ENCODE results near the gene UNC45A. TPM values are rescaled to one million over a fixed set of nuclear protein-coding genes. Genes with fewer than 3 reads are reported as not detected.

UNC45A gene
- total and polyA plus RNA-seq, 2 of the 13 experiments (the other 11 are each of a cell fraction or from before 2014, with no cell fraction given), result 33.8 to 39.7 TPM

DNA sequence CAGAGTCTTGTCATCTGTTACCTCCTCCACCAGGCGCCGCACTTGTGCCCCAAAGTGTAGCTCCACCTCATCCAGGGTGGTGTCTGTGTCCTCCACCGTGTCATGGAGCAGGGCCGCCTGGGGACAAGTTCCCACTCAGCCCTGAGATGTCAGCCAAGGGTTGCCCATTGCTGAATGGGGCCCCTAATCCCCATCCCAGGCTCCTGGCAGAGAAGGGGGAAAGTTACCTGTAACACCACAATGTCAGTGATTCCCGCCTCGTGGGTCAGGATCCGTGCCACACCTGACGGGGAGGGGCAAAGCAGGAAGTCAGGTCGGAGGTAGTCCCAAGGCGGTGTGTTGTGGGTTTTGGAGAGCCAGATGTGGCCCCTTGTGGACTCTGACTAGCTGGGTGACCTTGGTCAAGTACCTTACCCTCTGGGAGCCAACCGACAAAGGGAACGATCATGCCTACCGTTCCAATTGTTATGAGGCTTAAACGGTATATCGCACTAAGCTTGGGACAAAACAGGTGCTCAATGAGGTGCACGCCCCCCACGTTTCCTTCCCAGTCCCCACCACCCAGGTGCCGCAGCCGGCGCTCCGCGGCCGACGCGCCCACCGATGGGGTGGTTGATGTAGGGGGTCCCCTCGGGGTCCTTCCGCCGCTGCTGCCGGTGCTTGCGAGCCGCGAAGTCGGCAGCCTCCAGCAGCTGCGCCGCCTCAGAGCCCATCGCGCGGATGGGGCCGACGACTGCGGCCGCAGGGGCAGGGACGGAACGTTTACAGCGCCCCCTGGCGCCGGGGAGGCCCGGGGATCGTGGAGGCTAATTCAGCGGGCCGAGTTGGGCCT lies 3.0 kb upstream of the UNC45A start, which contains the start of gene HDDC3 (continued):
- TF ChIP-seq, protein P1, sequence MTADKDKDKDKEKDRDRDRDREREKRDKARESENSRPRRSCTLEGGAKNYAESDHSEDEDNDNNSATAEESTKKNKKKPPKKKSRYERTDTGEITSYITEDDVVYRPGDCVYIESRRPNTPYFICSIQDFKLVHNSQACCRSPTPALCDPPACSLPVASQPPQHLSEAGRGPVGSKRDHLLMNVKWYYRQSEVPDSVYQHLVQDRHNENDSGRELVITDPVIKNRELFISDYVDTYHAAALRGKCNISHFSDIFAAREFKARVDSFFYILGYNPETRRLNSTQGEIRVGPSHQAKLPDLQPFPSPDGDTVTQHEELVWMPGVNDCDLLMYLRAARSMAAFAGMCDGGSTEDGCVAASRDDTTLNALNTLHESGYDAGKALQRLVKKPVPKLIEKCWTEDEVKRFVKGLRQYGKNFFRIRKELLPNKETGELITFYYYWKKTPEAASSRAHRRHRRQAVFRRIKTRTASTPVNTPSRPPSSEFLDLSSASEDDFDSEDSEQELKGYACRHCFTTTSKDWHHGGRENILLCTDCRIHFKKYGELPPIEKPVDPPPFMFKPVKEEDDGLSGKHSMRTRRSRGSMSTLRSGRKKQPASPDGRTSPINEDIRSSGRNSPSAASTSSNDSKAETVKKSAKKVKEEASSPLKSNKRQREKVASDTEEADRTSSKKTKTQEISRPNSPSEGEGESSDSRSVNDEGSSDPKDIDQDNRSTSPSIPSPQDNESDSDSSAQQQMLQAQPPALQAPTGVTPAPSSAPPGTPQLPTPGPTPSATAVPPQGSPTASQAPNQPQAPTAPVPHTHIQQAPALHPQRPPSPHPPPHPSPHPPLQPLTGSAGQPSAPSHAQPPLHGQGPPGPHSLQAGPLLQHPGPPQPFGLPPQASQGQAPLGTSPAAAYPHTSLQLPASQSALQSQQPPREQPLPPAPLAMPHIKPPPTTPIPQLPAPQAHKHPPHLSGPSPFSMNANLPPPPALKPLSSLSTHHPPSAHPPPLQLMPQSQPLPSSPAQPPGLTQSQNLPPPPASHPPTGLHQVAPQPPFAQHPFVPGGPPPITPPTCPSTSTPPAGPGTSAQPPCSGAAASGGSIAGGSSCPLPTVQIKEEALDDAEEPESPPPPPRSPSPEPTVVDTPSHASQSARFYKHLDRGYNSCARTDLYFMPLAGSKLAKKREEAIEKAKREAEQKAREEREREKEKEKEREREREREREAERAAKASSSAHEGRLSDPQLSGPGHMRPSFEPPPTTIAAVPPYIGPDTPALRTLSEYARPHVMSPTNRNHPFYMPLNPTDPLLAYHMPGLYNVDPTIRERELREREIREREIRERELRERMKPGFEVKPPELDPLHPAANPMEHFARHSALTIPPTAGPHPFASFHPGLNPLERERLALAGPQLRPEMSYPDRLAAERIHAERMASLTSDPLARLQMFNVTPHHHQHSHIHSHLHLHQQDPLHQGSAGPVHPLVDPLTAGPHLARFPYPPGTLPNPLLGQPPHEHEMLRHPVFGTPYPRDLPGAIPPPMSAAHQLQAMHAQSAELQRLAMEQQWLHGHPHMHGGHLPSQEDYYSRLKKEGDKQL (CRISPR knock-in tag; IDR thresholded peaks at IDR 0.05; ENCODE audit: low read depth), result 0 out of 2 replicates have a peak, but pooled peaks have one; percentile 22
- TF ChIP-seq HDAC2 (CRISPR knock-in tag; IDR thresholded peaks at IDR 0.05) (peak; percentile 46), SIX4 (CRISPR knock-in tag; IDR thresholded peaks at IDR 0.05) (no peak), ASH2L (IDR thresholded peaks at IDR 0.05; ENCODE audit: insufficient read length, low read depth, low read length) (peak; percentile 64), EEA1 (CRISPR knock-in tag; IDR thresholded peaks at IDR 0.05; ENCODE audit: borderline replicate concordance) (peak; percentile 89), ATM (IDR thresholded peaks at IDR 0.05; ENCODE audit: borderline replicate concordance) (no peak), AHR (CRISPR knock-in tag; IDR thresholded peaks at IDR 0.05) (no peak), HMG20B (CRISPR knock-in tag; conservative IDR thresholded peaks at IDR 0.05) (no peak), SCMH1 (CRISPR knock-in tag; IDR thresholded peaks at IDR 0.05; ENCODE audit: borderline replicate concordance) (no peak), TBL1XR1 (IDR thresholded peaks at IDR 0.05; ENCODE audit: borderline replicate concordance, low read length, partially characterized antibody) (no peak), ARID2 (CRISPR knock-in tag; IDR thresholded peaks at IDR 0.05; ENCODE audit: borderline replicate concordance) (no peak)
- TF ChIP-seq, protein P2, sequence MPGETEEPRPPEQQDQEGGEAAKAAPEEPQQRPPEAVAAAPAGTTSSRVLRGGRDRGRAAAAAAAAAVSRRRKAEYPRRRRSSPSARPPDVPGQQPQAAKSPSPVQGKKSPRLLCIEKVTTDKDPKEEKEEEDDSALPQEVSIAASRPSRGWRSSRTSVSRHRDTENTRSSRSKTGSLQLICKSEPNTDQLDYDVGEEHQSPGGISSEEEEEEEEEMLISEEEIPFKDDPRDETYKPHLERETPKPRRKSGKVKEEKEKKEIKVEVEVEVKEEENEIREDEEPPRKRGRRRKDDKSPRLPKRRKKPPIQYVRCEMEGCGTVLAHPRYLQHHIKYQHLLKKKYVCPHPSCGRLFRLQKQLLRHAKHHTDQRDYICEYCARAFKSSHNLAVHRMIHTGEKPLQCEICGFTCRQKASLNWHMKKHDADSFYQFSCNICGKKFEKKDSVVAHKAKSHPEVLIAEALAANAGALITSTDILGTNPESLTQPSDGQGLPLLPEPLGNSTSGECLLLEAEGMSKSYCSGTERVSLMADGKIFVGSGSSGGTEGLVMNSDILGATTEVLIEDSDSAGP (CRISPR knock-in tag; IDR thresholded peaks at IDR 0.05; ENCODE audit: borderline replicate concordance), result peak; percentile 87
- TF ChIP-seq, protein P3, sequence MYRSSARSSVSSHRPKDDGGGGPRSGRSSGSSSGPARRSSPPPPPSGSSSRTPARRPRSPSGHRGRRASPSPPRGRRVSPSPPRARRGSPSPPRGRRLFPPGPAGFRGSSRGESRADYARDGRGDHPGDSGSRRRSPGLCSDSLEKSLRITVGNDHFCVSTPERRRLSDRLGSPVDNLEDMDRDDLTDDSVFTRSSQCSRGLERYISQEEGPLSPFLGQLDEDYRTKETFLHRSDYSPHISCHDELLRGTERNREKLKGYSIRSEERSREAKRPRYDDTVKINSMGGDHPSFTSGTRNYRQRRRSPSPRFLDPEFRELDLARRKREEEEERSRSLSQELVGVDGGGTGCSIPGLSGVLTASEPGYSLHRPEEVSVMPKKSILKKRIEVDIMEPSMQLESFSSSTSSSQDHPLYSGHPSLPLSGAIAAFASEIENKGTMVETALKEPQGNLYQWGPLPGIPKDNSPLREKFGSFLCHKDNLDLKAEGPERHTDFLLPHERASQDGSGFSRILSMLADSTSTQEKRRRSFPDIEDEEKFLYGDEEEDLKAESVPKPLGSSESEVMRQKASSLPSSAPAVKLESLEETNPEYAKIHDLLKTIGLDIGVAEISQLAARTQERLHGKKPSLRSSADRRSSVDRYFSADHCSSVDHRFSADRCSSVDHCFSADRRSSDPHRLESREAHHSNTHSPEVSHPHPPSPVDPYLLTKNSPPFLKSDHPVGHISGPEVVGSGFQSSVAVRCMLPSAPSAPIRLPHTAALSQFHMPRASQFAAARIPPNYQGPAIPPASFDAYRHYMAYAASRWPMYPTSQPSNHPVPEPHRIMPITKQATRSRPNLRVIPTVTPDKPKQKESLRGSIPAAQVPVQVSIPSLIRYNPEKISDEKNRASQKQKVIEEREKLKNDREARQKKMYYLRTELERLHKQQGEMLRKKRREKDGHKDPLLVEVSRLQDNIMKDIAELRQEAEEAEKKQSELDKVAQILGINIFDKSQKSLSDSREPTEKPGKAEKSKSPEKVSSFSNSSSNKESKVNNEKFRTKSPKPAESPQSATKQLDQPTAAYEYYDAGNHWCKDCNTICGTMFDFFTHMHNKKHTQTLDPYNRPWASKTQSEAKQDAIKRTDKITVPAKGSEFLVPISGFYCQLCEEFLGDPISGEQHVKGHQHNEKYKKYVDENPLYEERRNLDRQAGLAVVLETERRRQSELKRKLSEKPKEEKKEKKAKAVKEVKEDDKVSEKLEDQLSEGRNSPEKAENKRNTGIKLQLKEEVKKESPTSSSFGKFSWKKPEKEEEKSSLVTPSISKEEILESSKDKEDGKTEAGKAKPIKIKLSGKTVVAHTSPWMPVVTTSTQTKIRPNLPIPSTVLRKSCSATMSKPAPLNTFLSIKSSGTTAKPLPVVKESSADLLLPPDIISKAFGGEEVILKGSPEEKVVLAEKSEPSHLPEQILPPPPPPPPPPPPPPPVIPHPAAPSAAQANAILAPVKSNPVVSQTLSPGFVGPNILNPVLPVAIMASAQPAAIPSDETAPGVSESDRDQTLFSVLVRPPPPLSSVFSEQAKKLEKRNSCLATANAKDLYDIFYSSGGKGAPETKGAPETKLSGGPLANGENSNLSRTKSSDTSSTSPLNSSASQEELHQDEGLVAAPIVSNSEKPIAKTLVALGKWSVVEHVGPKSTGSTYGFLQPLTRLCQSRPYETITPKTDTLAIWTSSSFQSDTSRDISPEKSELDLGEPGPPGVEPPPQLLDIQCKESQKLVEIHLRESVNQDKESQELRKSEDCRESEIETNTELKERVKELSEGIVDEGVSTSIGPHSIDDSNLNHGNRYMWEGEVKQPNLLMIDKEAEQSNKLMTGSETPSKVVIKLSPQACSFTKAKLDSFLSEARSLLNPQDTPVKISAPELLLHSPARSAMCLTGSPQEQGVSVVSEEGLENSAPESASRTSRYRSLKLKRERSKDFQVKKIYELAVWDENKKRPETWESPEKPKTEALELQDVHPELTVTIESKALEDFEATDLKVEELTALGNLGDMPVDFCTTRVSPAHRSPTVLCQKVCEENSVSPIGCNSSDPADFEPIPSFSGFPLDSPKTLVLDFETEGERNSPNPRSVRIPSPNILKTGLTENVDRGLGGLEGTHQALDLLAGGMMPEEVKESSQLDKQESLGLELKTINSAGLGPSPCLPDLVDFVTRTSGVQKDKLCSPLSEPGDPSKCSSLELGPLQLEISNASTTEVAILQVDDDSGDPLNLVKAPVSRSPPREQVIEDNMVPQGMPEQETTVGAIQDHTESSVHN (CRISPR knock-in tag; IDR thresholded peaks at IDR 0.05), result 0 out of 2 replicates have a peak, but pooled peaks have one; percentile 23

Data from HepG2 (cell line).